ENCODE measurements around the gene ELMOD3. TPM values are rescaled to one million over a fixed set of nuclear protein-coding genes. Genes with fewer than 3 reads are reported as not detected.
"Not testable (repeated sequence)": the region's sequence is repeated elsewhere in the genome, so short reads cannot be mapped to it uniquely, and the experiment has no call there.

Gene ELMOD3
- total RNA-seq, 2 donors from 2014 or later, result 19.3 to 23.7 TPM

GRCh38 chr2:85401844-85402243 lies 47.3 kb downstream of the ELMOD3 start:
- DNase-seq (no peak), ATAC-seq (replicated peaks in 1 of 2) (no peak)
- Mint-ChIP-seq H3K4me3 (no peak overlapping the region), H3K27me3 (ENCODE audit: low read depth) (no peaks in the 10 kb centered on the region), H3K27ac (no peak overlapping the region), H3K4me1 (ENCODE audit: low read depth) (peaks cover 29% of the 10 kb centered on the region), H3K9me3 (peaks cover 0 to 1% of the 10 kb centered on the region in 2 donors), H3K36me3 (ENCODE audit: insufficient read depth in 2 of 2) (peaks cover 7 to 16% of the 10 kb centered on the region in 2 donors)

- Mint-ChIP-seq H3K4me1 (ENCODE audit: low read depth) (peaks cover 52% of the 10 kb centered on the region), H3K4me3 (peak overlapping the region; percentile 60 to 74), H3K9me3 (peaks cover 0 to 1% of the 10 kb centered on the region in 2 donors), H3K36me3 (ENCODE audit: insufficient read depth in 2 of 2) (peaks cover 9 to 16% of the 10 kb centered on the region in 2 donors), H3K27ac (peak overlapping the region; percentile 62), H3K27me3 (ENCODE audit: low read depth) (no peaks in the 10 kb centered on the region)
- ATAC-seq (replicated peaks in 1 of 2) (peak; percentile 95 to 98), DNase-seq (peak; percentile 73 to 87)
These were observed 50.9 kb downstream of the ELMOD3 start for GRCh38 chr2:85405201-85406059.

GRCh38 chr2:85409845-85410583 lies 55.4 kb downstream of the ELMOD3 start, which contains the start of gene CAPG:
TSS of gene CAPG (minus strand) at chr2:85410366. CDS start at chr2:85402145, 8,221 bp downstream.
- DNase-seq (peak; percentile 43 to 50), ATAC-seq (replicated peaks in 1 of 2) (peak; percentile 4 to 14)
- Mint-ChIP-seq H3K36me3 (ENCODE audit: insufficient read depth in 2 of 2) (peaks cover 1 to 6% of the 10 kb centered on the region in 2 donors), H3K27ac (peak within 1 kb of the TSS; percentile 32), H3K4me1 (ENCODE audit: low read depth) (peaks cover 84% of the 10 kb centered on the region), H3K4me3 (peak within 1 kb of the TSS; percentile 63 to 84), H3K27me3 (ENCODE audit: low read depth) (no peaks in the 10 kb centered on the region), H3K9me3 (no peaks in the 10 kb centered on the region)

GRCh38 chr2:85410584-85411404 lies 56.2 kb downstream of the ELMOD3 start:
- DNase-seq (no peak), ATAC-seq (replicated peaks in 1 of 2) (no peak)
- Mint-ChIP-seq H3K27ac (peak overlapping the region; percentile 32), H3K4me1 (ENCODE audit: low read depth) (peaks cover 84% of the 10 kb centered on the region), H3K9me3 (no peaks in the 10 kb centered on the region), H3K36me3 (ENCODE audit: insufficient read depth in 2 of 2) (peaks cover 0 to 2% of the 10 kb centered on the region in 2 donors), H3K27me3 (ENCODE audit: low read depth) (no peaks in the 10 kb centered on the region), H3K4me3 (peak overlapping the region; percentile 60 to 84)

- H3K9me3 Mint-ChIP-seq, result no peaks in the 10 kb centered on the region
- ATAC-seq (replicated peaks in 1 of 2) (no peak), DNase-seq (no peak)
- peaks cover 78% of the 10 kb centered on the region for H3K4me1 Mint-ChIP-seq (ENCODE audit: low read depth)
- no peak overlapping the region for H3K27ac Mint-ChIP-seq
- H3K4me3 Mint-ChIP-seq, result peak overlapping the region; percentile 60 to 84
- no peaks in the 10 kb centered on the region for H3K27me3 Mint-ChIP-seq (ENCODE audit: low read depth)
- H3K36me3 Mint-ChIP-seq (ENCODE audit: insufficient read depth in 2 of 2), result peaks cover 0 to 2% of the 10 kb centered on the region in 2 donors
These were observed 56.8 kb downstream of the ELMOD3 start for GRCh38 chr2:85411405-85411748.

GRCh38 chr2:85413592-85414420 lies 59.2 kb downstream of the ELMOD3 start:
- DNase-seq (peak; percentile 66 to 84), ATAC-seq (replicated peaks in 1 of 2) (peak; percentile 65 to 73)
- H3K9me3 Mint-ChIP-seq, result no peaks in the 10 kb centered on the region
- H3K36me3 Mint-ChIP-seq (ENCODE audit: insufficient read depth in 2 of 2), result no peaks in the 10 kb centered on the region
- H3K27me3 Mint-ChIP-seq (ENCODE audit: low read depth), result no peaks in the 10 kb centered on the region
- H3K4me1 Mint-ChIP-seq (ENCODE audit: low read depth), result peaks cover 65% of the 10 kb centered on the region
- peak overlapping the region; percentile 90 to 91 for H3K4me3 Mint-ChIP-seq
- peak overlapping the region; percentile 73 for H3K27ac Mint-ChIP-seq

- not testable (repeated sequence) for H3K27ac Mint-ChIP-seq
These were observed 59.8 kb downstream of the ELMOD3 start for GRCh38 chr2:85414421-85414759.

GRCh38 chr2:85414761-85415553 lies 60.4 kb downstream of the ELMOD3 start:
- H3K4me1 Mint-ChIP-seq (ENCODE audit: low read depth), result peaks cover 65% of the 10 kb centered on the region
- no peak overlapping the region for H3K27ac Mint-ChIP-seq
- peak overlapping the region in 1 of 2 donors; percentile 91 for H3K4me3 Mint-ChIP-seq
- no peak for ATAC-seq (replicated peaks in 1 of 2)
- DNase-seq, result no peak
- no peaks in the 10 kb centered on the region for H3K36me3 Mint-ChIP-seq (ENCODE audit: insufficient read depth in 2 of 2)
- H3K27me3 Mint-ChIP-seq (ENCODE audit: low read depth), result no peaks in the 10 kb centered on the region
- no peaks in the 10 kb centered on the region for H3K9me3 Mint-ChIP-seq

More at GRCh38 chr2:85414421-85414759, 59.8 kb downstream of the ELMOD3 start:
- H3K4me1 Mint-ChIP-seq (ENCODE audit: low read depth), result peaks cover 65% of the 10 kb centered on the region
- peak overlapping the region in 1 of 2 donors; percentile 91 for H3K4me3 Mint-ChIP-seq
- not testable (repeated sequence) for H3K9me3 Mint-ChIP-seq; H3K36me3 Mint-ChIP-seq (ENCODE audit: insufficient read depth in 2 of 2); H3K27me3 Mint-ChIP-seq (ENCODE audit: low read depth); ATAC-seq (replicated peaks in 1 of 2); DNase-seq

- Mint-ChIP-seq H3K27me3 (ENCODE audit: low read depth) (no peaks in the 10 kb centered on the region), H3K4me1 (ENCODE audit: low read depth) (peaks cover 64% of the 10 kb centered on the region), H3K27ac (no peak overlapping the region), H3K9me3 (no peaks in the 10 kb centered on the region), H3K36me3 (ENCODE audit: insufficient read depth in 2 of 2) (no peaks in the 10 kb centered on the region), H3K4me3 (no peak overlapping the region)
- DNase-seq, result no peak
- no peak for ATAC-seq (replicated peaks in 1 of 2)
These were observed 61.5 kb downstream of the ELMOD3 start for GRCh38 chr2:85415980-85416650.

GRCh38 chr2:85418132-85419008 lies 63.8 kb downstream of the ELMOD3 start, which contains the start of gene SH2D6:
TSS of gene SH2D6 (plus strand) at chr2:85418714. CDS start at chr2:85429466, 10,752 bp downstream.
- Mint-ChIP-seq H3K9me3 (no peaks in the 10 kb centered on the region), H3K4me1 (ENCODE audit: low read depth) (peaks cover 53% of the 10 kb centered on the region)

More at GRCh38 chr2:85418132-85419008, 63.8 kb downstream of the ELMOD3 start, which contains the start of gene SH2D6:
- Mint-ChIP-seq H3K27me3 (ENCODE audit: low read depth) (no peaks in the 10 kb centered on the region), H3K27ac (peak within 1 kb of the TSS; percentile 98), H3K36me3 (ENCODE audit: insufficient read depth in 2 of 2) (no peaks in the 10 kb centered on the region), H3K4me3 (peak within 1 kb of the TSS; percentile 95 to 96)
- peak; percentile 83 to 85 for ATAC-seq (replicated peaks in 1 of 2)
- peak; percentile 89 to 91 for DNase-seq
